Measurements from ENCODE around the gene BLNK.

- no peak for TF ChIP-seq POLR2AphosphoS5 (IDR thresholded peaks at IDR 0.05; ENCODE audit: low read depth, low read length)
- no peak for TF ChIP-seq TAF1 (IDR thresholded peaks at IDR 0.05; ENCODE audit: borderline replicate concordance, insufficient read depth, low read length)
Measured at GRCh38 chr10:96269438-96270300, 1.7 kb downstream of the BLNK start.
